SW480 (cell line): ENCODE data around the gene DBET.
"Not testable (repeated sequence)": the region's sequence is repeated elsewhere in the genome, so short reads cannot be mapped to it uniquely, and the experiment has no call there.

Experiments used
- DNase-seq: peaks from one replicate; pipeline ENCODE4 v3.0.0-alpha.2; 2016; ENCODE audit warnings: low spot score

Gene DBET

DNA sequence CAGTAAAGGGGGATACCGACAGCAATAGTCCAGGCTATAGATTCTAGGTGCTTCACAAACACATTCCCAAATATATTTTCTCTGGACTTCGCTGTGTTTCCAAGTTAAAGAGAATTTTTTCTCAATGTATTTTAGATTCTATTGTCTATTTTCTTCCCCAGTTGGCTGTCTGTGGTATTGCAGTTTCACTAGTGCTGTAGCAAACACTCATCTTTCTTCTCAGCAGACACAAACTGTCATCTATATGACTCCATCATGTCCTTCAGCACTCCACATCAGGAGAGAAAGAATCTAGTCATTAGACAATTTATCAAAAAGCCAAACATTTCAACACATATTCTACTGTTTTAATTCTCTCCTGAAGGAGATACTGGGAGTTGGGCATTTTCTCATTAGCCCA is at the start of gene DBET:
DBET (plus strand) TSS at position 161 of the 400 bp plus-strand sequence.
- DNase-seq = not testable (repeated sequence)

DNA sequence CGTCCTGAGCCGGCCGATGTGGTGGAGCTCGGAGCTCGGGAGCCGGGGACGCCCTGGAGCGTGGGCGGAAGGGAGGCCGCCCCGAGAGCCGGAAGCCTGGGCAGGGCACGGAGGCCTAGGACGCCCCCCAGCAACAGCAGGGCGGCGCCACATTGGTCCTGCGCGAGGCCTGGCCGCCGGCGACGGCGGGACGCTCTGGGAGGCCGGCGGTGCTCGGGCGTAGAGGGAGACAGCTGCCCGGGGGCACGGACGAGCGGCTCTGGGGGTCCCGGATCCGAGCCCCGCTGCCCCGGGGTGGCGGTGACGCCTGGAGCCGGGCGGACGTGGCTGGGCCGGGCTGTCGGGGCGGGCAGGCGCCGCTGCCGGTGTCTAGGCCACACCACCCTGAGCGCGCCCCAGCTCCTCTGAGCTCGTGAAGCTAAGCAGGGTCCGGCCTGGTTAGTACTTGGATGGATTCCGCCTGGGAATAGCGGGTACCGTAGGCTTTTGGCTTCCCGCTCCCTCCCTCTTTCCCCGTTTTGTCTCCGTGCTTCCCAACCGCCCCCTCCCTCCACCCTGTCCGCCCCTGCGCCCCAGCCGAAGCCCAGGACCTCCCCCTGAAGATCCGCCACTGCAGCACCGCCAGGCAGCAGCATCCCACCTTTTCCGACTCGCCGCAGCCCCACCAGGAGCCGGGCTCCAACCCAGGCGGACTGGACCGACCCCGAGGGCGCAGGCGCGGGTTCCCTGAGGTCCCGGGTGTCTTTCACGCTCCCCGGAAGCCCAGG is 49.3 kb upstream of the DBET start:
- no peak for DNase-seq

DNA sequence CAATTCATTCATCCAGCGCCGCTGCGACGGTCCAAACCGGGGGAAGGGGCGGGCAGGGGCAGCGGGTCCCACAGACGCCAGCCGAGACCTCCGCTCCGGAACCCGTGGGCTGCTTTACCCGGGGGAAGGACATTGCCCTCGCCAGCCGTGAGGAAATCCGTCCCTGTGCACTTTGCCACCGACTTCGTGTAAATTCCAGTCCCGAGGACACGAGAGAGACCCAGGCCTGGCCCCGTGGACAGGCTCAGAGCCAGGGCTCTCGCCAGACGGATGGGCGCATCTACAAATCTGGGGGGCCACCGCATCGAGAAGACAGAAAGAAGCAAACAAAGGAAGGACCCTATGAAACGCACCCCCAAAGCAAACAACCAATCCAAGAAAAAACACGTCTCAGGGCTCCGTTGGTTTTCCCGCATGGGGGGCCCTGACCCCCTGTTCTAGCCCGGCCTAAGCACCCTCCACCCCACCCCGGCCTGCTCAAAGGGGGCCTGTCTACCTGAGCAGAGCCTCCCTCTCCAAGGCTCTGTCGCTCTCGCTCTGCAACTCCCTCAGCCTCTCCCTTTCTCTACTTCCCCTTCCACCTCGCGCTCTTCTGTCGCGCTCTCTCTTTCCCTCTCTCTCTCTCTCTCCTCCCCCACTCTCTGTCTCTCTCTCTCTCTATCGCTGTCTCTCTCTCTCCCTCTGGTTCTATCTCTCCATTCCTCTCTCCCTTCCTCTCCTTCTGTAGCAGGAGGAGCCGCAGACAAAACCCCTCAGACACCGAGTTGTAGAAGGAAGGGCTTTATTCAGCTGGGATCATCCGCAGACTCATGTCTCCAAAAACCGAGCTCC is 48.5 kb upstream of the DBET start:
- DNase-seq = no peak

DNA sequence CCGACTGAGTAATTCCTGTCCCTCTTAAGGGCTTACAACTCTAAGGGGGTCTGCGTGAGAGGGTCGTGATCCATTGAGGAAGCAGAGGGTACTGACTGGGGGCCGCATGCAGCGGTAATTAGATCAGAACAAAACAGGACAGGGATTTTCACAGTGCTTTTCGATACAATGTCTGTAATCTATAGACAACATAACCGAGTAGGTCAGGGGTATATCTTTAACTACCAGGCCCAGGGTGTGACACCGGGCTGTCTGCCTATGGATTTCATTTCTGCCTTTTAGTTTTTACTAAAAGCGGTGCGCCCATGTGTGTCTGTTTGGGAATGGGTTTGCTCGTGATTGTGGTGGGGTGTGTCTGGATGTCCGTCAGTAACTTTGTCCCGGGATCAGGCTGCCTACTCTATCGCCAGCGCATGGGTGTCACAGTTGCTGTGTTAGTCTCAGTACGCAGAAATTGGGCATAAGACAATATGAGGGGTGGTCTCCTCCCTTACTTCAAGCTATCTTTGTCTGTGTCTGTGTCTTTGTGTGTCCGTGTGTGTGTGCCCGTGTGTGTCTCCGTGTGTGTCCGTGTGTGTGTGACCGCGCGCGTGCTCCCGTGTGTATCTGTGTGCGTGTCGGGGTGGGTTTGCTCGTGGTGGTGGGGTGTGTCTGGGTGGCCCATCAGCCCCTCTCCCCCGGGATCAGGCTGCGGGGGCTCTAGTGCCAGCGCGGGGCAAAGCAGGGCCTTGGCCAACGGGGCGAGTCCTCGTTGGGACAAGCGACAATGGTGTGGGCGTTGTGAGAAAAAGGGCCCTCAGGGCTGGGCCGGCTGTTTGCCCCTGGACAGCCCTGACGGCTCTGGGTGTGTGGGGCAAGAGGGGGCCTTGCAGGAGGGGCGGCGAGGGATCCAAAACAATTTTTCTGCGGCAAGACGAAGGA is 47.7 kb upstream of the DBET start:
- DNase-seq = no peak

DNA sequence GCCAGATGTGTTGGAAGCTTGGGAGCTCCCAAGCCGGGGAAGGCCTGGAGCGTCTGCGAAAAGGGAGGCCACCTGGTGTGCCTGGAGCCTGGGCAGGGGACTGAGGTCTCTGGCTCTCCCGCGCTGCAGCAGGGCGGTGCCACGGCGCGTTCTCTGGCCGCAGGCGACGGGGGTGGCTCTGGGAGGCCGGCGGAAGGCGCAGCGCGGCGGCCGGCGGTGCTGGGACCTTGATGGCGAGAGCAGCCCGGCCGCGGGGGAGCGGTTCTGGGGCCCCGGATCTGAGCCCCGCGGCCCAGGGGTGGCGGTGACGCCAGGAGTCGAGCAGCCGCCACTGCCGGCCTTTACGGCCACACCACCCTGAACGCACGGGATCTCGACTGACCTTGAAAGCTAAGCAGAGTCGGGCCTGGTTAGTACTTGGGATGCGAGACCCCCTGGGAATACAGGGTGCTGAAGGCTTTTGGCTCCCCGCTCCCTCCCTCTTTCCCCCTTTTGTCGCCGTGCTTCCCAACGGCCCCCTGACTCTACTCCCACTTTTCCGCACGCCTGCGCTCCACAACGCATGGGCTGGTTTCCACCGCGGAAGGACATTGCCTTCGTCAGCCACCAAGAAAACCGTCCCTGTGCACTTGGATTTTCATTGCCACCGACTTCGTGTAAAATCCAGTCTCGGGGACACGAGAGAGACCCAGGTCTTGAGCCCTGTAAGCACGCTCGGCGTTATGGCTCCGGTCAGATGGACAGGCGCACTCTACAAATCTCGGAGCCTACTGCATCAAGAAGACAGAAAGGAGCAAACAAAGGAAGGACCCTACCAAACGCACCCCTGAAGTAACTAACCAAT is 46.7 kb upstream of the DBET start:
- DNase-seq = no peak

DNA sequence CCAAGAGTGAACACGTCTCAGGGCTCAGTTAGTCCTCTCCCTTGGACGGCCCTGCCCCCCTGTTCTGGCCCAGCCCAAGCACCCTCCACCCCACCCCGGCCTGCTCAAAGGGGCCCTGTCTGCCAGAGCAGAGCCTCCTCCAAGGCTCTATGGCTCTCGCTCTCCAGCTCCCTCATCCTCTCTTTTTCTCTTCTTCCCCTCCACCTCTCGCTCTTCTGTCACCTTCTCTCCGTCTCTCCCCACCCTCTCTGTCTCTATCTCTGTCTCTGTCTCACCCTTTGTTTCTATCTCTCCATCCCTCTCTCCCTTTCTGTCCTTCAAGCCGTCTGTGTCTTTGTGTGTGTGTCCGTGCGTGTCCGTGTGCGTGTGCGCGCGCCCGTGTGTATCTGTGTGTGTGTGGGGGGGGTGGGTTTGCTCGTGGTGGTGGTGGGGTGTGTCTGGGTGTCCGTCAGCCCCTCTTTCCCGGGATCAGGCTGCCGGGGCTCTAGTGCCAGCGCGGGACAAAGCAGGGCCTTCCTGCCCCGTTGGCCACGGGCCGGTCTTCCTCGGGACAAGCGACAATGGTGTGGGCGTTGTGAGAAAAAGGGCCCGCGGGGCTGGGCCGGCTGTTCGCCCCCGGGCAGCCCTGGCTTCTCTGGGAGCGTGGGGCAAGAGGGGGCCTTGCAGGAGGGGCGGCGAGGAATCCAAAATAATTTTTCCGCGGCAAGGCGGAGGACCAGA is 45.9 kb upstream of the DBET start:
- DNase-seq = no peak

DNA sequence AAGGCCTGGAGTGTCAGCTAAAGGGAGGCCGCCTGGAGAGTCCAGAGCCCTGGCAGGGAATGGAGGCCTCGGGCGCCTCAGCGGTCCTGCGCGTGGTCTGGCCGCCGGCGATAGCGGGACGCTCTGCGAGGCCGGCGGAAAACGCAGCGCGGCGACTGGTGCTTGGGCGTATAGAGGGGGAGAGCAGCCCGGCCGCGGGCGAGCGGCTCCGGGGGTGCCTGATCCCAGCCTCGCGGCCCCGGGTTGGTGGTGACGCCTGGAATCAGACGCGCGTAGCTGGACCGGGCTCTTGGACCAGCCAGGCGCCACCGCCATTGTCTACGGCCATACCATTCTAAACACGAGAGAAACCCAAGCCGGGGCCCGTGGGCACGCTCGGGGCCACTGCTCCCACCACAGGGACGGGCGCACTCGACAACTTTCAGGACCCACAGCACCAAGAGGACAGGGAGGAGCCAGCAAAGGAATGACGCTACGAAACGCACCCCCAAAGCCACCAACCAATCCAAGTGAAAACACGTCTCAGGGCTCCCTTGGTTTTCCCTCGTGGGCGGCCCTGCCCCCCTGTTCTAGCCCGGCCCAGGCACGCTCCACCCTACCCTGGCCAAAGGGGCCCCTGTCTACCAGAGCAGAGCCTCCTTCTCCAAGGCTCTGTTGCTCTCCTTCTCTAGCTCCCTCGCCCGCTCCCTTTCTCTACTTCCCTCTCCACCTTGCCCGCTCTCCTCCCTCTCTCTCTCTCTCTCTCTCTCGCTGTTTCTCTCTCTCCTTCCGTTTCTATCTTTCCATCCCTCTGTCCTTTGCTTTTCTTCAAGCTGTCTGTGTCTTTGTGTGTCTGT is 45.1 kb upstream of the DBET start:
- no peak for DNase-seq

DNA sequence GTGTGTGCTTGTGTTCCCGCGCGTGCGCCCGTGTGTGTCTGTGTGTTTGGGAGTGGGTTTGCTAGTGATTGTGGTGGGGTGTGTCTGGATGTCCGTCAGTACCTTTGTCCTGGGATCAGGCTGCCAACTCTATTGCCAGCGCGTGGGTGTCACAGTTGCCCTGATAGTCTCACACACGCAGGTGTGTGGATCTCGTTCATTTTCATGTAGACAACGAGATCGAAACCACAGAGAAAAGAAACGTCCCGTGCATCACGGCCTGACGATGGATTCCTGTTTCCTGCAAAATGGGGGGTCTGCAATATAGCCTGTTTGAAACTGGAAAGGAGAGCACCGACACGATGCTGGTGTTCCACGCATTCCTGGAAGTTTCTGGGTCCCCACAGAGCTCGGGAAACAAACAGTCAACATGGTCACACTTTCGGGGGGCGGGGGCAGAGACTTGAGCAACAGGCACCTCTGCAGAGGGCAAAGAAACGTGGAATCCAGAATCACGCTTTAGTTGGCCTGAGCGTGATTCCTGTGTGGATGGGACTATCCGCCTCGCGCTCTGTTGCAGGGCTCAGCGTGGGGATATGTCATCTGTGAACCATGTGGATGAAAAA is 44.3 kb upstream of the DBET start:
- not testable (repeated sequence) for DNase-seq

DNA sequence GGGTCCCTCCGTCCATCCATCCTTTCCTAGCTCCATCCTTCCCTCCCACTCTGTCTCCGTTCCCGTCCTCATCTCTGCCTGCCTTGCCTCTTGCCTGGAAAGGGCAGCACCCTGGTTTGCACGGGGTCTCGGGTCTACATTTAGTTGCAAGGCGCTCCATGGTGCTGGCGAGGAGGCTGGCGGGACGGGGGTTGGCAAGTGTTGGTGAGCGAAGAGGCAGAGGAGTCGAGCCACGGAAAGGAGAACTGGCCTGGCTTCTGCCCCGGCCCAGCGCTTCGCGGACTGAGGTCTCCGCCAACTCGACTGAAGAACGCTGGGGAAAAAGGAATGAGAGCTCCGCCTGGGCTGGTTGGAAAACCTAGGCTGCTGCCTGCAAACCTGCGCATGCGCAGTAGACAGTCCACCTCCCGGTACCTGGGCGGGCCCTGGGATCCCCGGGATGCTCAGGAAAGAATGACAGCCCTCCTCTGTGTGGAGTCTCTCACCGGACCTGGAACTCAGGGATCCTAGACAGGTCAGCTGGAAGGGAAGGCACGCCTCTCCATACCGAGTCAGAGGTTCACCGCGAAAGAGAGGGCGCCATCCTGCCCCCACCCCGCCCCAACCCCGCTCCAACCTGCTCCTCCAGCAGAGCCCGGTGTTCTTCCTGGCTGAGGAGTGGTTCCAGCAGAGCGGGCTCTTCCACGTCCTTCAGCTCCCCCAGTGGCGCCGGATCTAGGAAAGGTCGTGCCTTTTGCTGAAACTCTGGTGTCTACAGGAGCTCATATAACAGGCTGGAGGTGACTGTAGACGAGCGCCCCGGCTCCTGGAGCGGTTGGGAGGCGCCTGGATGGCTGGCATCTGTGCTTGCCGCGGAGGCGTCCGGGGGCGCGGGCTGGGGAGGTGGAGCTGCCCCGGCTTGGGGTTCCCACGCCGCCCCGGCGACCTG is 43.2 kb upstream of the DBET start:
- no peak for DNase-seq

DNA sequence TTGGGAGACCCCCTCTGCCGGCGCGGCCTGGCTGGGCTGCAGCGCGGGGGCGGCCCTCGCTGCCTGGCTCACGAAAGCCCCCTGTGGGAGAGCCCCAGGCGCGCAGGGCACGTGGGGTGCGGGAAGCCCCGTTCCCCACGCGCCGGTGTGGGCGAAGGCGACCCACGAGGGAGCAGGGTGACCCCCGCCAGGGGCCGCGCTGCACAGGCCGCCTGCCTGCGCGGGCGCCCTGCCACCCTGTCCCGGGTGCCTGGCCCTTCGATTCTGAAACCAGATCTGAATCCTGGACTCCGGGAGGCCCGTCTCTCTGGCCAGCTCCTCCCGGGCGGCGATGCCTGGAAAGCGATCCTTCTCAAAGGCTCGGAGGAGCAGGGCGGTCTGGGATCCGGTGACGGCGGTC is 42.3 kb upstream of the DBET start:
- DNase-seq = not testable (repeated sequence)

DNA sequence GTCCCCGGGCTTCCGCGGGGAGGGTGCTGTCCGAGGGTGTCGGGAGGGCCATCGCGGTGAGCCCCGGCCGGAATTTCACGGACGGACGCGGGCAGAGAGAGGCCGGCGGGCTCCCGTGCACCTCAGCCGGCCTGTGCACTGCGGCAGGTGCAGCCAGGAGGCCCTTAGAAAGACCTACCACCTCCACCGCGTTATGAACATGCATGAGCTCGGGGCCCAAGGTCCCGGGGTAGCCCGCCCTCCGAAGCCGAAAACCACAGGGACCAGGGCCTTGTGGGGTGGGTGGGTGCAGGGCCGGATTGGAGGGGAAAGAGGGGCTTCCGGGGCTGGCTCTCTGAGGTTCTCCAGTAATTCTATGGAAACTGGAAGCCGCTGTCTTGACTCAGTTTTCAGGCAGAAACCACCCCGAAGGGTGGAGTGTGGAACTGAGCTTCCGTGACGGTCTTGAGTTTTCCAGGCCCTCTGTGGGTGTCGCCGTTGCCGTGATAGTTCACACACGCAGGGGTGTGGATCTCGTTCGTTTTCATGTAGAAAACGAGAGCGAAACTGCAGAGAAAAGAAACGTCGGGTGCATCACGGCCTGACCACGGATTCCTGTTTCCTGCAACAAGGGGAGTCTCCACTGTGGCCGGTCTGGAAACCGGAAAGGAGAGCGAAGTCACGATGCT is 41.6 kb upstream of the DBET start:
- DNase-seq = not testable (repeated sequence)

DNA sequence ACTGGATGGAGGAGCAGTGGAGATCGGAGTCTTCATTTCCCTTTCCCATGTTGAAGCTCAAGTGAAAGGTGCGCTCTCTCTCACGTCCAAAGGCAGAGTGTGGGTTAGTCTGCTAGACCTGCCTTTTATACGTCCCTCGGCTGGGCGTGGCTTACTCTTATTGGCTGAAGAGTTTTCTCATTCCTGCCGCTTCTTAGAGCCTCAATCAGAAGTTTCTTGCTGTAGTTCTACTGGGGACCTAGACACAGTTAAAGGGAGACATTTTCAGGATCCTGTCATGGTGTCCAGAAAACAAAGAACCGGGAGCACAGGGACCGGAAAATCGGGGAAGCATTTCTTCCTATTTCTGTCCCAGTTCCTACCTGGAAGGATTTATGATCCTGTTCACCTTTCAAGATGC is 37.1 kb upstream of the DBET start, which contains the start of gene FRG2:
FRG2 (minus strand) TSS at position 101 of the 400 bp plus-strand sequence; CDS start at position 49, 52 bp downstream.
- not testable (repeated sequence) for DNase-seq

DNA sequence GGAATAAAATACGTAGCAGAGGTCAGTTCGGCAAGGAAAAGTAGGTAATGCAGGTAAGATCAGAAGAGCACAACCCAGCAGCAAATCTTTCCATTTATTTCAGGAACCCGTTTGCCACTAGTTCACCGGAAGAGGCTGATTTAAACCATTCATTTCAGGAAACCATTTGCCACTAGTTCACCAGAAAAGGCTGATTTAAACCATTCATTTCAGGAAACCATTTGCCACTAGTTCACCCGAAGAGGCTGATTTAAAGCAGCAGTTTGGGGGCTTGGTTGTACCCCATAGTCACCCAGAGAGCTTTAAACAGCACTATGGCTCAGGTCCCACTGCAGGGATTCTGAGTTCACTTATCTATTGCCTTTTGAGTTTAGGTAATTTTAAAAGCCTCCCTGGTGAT is 33.0 kb upstream of the DBET start:
- not testable (repeated sequence) for DNase-seq

DNA sequence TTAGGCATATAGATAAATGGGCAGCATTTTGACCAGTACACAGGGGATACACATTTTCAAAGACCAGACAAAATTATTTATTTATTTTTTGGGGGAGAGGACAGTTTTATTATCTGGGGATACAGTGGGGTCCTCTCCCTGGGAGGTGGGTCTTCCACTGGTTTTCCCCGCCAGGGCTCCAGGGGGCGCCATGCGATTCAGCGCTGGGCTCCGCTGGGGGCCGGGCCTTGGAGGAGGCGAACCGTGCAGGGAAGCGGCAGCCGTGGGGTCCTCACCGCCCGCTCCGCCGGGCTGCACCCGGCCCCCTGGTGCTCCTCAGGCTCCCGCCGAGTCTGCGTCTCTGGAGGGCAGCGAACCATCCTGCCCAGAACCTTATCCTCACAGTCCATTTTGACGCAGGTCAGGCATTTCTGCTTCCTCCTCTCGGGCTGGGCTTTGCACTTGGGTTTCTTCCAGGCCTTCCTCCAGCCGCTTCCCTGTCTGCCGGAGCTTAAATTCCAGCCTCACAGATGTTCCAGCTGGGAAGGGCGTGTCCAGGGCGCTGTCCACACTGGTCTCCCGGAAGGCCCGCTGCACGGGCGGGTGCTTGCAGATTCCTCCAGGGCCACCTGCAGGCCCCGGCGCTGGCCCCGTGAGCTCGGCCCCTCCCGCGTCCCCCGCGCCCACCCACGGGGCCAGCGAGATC is 26.5 kb upstream of the DBET start:
- DNase-seq = not testable (repeated sequence)

DNA sequence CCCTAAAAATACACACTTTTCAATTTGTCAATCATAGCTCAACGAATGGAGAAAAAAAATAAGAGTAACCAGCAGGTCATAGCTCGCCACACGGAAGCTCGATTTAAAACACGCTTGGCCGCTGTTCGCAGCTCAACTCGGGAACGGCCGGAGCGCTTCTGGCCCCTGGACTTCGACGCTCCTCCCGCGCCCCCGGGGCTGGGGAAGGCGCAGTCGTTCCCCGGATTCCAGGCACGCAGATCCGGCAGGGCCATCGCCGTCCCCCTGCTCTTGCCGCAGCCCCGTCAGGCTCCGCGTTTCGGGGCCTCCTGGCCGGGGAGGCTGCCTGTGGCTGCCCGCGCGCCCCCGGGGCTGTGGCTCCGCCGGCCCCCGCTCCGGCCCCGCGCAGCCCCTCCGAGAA is 23.4 kb upstream of the DBET start:
- DNase-seq = not testable (repeated sequence)

DNA sequence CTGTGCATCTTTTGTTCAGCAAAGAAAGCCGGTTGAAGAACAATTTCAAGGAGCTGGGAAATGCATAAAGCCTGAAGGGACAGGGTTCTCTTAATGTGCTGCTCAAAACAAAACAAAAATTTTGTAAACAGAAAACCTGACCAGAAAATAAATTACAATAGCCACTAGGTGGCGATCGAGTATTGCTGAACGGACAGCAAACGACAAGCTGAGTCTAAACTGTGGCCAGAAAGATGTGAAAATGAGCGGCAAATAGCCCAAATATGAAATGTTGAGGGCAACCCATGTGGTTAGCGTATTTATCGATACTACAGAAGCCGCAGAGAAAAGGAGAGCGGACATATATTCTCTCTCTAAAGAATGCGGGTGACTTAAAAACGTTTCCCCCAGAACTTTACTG is 16.7 kb upstream of the DBET start:
- DNase-seq = not testable (repeated sequence)
